ENCODE data around the gene ZNG1B.
"Not testable (repeated sequence)": the region's sequence is repeated elsewhere in the genome, so short reads cannot be mapped to it uniquely, and the experiment has no call there.

DNA sequence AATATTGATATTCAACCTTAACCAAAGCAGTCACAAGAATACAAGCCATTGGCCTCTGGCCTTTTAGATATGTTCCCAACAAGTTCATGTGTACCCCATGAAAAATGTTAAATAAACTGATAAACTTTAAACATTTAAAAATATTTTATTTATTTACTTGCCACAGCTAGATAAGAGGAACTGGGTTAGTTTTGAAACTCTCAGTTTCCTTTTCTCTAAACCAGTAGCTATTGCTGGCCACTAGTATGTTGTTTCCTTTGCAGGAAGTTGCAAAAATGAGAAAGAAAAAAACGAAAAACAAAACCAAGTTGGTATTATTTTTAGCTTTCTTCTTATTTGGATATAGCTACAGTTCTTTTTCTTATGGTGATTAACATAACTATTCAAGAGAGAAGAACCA lies 5.7 kb upstream of the ZNG1B start:
- TF ChIP-seq, protein P1, sequence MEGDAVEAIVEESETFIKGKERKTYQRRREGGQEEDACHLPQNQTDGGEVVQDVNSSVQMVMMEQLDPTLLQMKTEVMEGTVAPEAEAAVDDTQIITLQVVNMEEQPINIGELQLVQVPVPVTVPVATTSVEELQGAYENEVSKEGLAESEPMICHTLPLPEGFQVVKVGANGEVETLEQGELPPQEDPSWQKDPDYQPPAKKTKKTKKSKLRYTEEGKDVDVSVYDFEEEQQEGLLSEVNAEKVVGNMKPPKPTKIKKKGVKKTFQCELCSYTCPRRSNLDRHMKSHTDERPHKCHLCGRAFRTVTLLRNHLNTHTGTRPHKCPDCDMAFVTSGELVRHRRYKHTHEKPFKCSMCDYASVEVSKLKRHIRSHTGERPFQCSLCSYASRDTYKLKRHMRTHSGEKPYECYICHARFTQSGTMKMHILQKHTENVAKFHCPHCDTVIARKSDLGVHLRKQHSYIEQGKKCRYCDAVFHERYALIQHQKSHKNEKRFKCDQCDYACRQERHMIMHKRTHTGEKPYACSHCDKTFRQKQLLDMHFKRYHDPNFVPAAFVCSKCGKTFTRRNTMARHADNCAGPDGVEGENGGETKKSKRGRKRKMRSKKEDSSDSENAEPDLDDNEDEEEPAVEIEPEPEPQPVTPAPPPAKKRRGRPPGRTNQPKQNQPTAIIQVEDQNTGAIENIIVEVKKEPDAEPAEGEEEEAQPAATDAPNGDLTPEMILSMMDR (IDR thresholded peaks at IDR 0.05): not testable (repeated sequence)
- not testable (repeated sequence) for TF ChIP-seq POLR2A (IDR thresholded peaks at IDR 0.05)
